HG03520 (cell line): ENCODE measurements around the gene VSIR.

Source experiments
- ATAC-seq: cut with Tn5 transposase; IDR thresholded peaks from one replicate; pipeline ENCODE4 v1.9.1; 2021; ENCODE audit warnings: mild to moderate bottlenecking, moderate library complexity; ENCODE audit not compliant: unreplicated experiment

Gene VSIR

DNA sequence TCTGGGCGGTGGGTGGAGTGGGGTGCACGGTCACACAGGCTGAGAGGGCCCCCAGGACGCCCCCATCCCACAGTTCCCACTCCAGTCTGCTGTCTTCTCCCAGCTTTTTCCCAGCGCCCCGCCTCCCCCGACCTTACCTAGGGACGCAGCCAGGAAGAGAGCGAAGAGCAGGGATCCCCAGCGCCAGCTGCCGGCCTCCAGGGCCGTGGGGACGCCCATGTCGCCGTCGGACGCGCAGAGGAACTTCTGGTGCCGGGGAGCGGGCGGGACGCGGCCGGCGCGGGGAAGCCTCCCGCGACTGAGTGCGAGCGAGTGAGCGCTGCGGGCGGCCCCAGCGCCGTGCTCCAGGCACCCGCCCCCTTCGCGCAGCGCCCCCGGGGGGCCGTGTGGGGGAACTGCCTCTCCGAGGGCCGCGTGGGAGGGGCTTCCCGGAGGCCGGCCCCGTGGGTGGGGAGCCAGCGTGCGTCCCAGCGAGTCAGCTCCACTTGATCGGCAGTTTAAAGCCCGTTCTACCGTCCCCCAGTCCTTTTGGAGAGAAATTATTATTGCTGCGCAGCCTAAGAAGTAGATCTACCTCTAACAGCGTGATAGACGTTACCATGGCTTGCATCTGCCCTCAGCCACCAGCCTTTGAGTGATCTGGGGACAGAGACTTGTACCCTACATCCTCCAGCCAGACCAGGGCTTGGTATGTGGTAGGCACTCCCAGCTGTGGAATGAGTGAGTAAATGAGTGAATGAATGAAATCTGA lies at the start of gene VSIR:
VSIR (minus strand) TSS at position 300 of the 751 bp plus-strand sequence; CDS start at position 219, 81 bp downstream.
- no peak for ATAC-seq

DNA sequence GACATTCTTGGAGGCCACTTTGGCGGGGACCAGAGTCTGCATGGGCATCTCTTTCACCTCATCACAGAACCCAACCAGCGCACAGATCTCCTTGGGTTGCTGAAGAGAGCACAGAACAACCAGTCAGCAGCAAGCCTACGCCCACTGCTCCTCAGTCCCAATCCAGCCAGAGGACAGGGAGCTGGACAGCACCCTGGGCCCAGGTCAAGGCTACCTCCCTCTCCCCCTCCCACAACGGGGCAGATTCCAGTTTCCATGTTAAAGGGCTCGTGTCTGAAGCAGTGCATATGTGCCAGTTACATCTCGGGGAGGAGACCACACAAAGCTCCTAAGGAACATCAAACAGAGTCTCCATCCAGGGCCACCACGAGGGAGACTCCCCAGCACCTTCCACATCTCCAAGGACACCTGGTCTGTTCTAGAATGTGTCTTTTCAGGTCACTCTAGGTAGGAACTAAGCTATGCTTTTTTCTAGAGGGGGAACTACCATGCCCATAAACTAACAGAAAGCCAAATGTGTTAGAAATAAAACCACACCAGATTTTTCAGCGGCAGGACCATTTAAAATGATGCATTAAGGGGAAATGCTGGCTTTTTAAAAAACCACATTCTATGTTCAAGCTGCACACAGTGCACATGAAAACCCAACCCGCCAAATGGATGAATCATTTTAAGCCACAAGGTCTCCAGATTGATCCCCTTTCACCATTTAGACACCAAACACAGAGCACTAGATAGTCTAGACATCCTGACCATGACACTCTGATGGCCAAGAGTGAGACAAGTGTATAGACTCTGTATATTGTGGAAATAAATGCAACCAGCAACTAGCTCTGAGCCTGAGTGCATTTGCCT lies 48.8 kb upstream of the VSIR start:
- no peak for ATAC-seq

DNA sequence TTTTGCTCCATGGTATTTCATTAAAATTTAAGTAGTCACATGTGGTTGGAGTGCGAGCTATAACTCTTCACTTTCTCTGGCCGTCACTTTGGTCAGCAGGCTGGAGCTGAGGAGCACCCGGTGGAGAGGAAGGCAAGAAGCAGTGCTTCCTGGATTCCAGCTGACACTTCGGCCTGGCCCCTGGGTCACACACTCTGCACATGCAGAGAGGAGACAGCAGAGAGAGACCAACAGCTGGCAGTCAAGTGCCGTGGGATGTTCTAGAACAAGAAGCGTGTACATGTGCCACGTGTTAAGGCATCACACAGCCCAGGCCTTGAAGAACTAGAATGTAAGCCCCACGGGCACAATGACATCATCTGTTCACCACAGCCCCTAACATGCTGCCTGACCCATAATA lies 47.6 kb upstream of the VSIR start:
- ATAC-seq: no peak

DNA sequence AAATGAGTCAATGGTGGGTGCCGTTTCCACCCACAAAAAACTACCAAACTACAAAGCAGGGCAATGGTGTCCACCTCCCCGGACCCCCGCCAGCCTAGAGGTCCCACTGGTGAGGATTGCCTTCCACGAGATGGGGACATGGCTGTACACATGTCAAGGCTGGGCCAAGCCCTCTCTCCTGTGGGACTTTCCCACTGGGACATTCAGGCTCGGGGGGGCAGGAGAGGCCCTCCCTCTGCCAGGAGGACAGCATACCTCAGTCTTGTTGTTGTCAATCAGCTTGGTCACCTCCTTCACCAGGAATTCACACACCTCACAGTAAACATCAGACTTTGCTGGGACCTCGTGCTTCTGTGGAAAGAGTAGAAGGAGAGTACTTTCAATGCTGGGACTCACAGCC lies 46.7 kb upstream of the VSIR start:
- ATAC-seq: no peak

DNA sequence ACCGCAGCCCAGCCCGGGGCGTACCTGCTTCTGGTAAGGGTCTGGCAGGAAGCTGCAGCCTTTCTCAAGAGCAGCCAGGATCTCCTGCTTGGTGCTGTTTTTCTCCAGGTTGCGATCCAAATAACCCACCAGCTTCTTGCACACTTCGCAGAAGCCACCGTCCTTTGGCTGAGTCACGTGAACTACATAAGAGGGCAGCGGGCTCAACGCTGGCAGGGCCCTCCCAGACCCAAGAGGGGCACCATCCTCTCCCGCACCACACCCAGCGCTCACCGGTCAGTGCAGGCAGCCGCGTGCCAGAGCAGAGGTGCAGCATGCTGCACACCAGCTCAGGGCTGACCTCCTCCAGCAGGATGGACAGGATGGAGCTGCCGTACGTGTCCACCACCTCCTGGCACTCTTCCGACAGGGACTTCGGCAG lies 46.1 kb upstream of the VSIR start:
- no peak for ATAC-seq

DNA sequence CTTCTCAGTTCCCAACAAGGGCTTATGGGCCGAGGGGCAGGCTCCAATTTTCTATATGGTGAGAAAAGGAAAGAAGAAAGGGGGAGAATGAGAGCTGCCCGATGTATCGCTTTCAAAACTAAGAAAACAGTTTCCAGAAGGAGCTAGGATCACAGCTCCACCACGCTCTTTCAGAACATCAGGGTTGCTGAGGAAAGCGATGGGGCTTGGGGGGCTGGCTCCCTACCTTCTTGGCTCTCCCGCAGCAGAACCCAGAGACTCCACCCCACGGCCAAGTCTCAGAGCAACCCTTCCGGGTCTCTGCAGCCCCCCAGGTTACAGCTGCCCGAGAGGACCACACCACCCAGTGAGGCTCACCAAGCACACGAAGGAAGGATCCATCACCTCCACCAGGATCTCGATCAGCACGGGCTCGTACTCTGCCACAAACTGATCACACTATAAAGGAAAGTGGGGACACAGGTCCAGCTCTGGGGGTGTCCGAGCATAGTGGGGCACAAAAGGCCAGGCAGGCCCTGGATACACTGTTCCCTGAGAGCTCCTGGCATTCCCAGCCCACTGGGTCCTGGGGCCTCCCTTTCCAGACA lies 45.4 kb upstream of the VSIR start:
- no peak for ATAC-seq

DNA sequence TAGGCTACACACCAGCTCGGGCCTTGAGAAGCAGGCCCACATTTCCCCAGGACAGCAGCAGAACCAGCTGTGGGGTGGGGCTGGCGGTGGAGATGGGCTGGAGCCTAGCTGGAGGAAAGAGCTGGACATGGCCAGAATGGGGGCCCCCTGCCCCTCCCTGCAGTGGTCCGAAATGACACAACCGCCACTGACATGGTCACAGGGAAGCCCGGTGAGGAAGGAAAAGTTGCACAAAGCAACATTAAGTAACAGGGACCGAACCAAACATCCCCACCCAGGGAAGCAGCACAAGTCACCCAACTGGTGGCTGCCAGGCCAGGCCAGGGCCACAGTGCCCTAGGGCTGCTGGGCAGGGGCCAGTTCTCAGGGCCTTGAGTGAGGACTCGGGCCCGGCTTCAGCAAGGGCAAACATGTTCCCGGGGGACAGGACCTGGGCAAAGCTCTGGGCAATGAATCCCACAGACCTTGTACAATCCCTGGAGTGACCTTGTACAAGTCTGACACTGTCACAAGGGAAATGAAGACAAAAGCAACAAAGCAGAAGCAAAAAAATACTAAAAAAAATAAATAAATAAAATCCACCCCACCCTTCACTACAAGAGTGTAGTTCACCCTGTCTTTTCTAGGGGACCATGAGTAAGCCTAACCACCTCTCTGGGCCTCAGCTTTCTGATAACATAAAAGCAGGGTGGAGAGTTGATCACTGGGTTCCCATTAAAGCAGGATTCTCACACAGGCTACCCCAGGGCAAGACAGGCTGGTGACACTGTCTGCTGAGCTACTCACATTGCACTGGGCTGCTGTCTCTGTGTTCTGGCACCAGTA lies 44.7 kb upstream of the VSIR start:
- no peak for ATAC-seq

DNA sequence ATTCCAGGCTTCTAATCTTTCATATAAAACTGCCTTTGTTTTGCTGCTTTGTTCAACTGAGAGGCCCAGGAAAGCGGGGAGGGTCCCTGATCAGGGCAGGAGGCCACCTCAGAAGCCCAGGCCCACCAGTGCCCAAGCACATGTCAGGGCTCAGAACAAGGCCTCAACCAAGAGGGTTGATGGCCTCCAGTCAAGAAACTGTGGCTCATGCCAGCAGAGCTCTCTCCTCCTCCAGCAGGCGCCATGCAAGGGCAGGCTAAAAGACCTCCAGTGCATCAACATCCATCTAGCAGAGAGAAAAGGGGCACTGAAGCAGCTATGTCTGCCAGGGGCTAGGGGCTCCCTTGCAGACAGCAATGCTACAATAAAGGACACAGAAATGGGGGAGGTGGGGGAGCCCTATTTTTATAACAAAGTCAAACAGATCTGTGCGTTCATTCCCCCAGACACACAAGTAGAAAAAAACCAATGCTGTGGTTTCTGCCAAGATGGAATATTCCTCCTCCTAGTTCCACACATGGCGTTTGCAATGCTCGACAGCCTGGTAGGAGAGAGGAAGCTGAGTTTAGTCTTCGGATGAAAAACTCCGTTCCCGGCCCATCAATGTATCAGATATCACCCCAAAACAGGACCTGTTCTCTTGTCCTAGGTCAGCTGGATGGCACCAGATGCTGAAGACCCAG lies 43.8 kb upstream of the VSIR start:
- ATAC-seq: no peak

DNA sequence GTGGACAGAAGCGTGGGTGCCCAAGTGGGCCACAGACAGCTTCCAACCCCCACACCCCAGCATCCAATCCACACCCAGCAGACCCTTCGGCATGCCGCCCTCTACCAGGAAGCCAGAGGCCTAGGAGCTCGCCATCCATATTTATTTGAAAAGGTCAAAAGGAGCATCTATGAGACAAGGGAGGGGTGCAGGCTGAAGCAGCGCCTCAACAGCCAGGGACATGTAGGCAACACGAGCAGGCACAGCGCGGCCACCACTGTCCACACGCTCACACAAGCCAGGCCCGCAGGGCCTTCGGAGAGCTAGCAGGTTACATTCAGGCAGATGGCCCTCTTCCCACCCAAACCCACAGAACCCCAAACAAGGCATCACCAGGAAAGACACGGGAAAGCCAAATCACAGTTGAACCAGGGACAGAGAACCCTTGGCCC lies 43.1 kb upstream of the VSIR start:
- no peak for ATAC-seq

DNA sequence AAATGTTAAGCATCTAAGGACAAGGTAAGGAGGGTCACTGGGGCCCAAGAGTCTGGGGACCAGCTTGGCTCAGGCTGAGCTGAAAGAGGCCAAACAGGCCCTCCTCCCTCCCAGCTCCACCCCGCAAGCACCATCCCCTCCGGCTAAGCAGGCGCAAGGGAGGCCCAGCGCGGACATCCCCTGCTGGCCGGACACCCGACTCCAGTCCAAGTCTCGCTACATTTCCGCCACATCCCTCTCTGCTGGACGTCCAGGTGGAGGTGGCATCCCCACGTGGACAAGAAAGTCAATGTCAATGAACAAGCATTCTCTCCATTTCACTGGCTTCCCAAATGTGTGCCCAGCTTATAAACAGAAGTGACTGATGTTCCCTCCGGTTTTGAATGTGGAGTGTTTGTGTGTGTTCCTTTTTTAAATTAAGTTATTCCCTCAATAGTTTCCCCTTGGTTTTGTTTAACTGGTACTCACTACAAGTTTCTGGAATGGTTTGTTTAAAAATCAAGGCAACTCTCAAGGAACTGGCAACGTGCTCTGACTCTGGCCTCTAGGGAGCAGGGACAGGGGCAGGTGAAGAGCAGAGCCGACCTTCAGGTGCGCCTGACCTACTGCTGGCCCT lies 42.3 kb upstream of the VSIR start:
- no peak for ATAC-seq

DNA sequence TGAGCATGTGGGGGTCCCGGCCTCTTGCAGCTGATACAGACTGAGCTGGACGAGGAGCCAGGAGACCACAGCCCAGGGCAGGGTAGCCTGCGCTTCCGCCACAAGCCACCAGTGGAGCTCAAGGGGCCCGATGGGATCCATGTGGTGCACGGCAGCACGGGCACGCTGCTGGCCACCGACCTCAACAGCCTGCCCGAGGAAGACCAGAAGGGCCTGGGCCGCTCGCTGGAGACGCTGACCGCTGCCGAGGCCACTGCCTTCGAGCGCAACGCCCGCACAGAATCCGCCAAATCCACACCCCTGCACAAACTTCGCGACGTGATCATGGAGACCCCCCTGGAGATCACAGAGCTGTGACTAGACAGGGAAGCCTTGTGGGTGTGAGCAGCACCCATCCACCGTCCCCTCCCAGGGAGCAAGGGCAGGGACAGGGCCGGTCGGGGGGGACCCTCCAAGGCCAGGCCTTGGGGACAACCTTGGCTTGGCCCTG lies 41.6 kb upstream of the VSIR start:
- ATAC-seq: no peak

DNA sequence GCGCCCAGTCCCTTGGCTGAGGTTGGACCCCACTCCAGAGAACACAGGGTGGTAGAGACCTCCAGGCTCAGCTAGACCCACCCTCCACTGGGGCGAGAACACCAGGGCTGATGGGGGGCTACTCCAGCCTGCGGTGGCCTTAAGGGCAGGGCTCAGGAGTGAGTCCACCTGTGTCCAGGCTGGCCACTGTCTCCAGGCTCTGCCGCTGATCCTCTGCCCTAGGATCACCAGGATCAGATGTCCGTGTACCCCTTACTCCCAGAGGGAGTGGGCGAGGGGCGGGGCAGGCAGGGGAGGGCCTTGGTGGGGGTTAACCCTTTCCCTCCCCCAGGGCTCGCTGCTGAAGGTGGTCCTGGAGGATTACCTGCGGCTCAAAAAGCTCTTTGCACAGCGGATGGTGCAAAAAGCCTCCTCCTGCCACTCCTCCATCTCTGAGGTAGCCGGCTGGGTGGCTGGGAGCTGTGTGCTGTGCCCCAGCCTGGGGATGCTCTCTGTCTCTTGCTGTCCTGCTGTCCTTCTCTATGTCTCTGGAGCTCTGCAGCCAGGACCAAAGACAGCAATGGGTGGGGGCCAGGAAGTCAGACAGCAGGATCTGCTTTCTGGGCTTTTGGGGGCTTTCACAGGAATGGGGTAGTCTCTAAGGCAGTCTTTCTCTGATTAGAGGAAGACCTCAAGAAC lies 39.7 kb upstream of the VSIR start:
- ATAC-seq: no peak

DNA sequence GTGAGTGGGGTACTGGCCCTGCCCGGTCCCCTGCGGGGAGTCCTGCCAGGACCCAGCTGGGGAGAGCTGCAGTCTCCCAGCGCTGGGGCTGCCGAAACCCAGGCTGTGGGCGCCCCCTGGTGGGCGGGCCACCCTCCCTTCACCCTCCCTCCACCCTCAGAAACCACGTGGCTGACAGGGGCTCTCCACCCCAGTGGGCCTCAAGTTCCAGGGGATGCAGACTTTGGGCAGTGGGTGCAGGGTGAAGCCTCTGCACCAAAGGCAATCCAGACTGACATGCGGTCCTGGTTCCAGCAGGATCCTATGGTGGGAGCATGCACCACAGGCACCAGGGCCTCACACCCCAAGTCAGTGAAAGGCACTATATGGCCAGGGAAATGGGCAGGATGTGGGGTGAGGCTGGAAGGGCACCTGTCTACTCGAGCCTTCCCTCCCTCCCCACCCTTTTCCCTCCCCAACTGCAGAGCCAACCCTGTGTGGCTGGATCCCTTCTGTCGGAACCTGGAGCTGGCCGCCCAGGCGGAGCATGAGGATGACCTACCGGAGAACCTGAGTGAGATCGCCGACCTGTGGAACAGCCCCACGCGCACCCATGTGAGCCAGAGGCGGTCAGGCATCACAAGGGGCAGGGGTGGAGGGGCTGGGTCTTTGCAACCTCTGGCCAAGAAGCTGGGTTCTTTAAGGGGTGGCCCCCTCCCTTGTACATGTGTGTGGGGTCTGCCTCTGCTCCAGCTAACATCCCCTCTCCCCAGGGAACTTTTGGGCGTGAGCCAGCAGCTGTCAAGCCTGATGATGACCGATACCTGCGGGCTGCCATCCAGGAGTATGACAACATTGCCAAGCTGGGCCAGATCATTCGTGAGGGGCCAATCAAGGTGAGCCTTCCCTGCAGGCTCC lies 38.9 kb upstream of the VSIR start:
- no peak for ATAC-seq

DNA sequence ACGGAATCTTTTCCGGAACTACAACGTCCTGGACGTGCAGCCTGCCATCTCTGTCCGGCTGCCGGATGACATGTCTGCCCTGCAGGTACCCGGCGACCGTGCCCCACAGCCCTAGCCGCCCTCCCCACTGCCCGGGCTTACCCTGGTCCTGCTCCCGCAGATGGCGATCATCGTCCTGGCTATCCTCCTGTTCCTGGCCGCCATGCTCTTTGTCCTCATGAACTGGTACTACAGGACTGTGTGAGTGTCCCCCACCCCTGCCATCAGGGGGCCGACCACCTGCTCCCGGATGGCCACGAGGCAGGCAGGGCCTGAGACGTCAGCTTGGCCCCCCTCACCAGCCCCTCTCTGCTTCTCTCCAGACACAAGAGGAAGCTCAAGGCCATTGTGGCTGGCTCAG lies 38.0 kb upstream of the VSIR start:
- ATAC-seq: no peak

DNA sequence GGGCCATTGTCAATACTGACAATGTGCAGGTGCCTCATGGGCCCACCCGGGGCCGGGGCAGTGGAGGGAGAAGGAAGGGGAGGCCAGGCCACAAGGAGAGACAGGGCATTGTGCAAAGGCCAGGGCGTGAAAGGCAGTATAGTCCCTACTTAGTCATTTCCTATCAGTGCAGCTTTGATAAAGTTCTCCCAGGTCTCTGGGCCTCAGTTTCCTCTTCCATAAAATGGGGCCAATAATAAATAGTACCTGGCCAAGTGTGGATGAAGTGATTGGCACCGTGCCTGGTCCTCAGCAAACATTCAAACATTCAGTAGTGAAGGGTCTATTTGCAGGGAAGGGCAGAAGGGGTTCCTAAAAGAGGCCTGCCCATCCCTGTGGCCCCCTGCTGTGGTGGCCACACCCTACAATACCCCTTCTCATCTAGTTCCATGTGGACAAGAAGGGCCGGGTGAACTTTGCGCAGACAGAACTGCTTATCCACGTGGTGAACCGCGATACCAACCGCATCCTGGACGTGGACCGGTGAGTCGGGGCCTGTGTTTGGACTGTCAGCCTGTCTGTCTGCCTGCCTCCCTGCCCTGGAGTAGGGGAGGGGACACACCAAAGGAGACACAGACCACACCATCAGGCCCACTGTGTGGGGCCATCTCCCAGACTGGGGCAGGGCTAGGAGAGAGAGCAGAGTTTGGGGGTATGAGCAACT lies 36.9 kb upstream of the VSIR start:
- ATAC-seq: no peak

DNA sequence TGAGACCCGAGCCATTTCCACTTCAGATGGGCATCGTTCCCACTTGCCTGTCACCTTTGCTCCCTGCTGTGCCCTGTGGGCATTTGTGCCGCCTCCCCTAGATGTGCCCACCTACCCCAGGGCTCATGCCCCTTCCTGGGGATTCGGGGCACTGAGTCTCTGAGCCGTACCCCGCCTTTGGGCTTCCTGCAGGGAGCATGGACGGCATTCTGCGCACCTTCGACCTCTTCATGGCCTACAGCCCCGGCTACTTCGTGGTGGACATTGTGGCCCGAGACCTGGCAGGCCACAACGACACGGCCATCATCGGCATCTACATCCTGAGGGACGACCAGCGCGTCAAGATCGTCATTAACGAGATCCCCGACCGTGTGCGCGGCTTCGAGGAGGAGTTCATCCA lies 36.3 kb upstream of the VSIR start:
- ATAC-seq: no peak
